ENCODE data around the gene SAP30L.

Gene SAP30L

DNA sequence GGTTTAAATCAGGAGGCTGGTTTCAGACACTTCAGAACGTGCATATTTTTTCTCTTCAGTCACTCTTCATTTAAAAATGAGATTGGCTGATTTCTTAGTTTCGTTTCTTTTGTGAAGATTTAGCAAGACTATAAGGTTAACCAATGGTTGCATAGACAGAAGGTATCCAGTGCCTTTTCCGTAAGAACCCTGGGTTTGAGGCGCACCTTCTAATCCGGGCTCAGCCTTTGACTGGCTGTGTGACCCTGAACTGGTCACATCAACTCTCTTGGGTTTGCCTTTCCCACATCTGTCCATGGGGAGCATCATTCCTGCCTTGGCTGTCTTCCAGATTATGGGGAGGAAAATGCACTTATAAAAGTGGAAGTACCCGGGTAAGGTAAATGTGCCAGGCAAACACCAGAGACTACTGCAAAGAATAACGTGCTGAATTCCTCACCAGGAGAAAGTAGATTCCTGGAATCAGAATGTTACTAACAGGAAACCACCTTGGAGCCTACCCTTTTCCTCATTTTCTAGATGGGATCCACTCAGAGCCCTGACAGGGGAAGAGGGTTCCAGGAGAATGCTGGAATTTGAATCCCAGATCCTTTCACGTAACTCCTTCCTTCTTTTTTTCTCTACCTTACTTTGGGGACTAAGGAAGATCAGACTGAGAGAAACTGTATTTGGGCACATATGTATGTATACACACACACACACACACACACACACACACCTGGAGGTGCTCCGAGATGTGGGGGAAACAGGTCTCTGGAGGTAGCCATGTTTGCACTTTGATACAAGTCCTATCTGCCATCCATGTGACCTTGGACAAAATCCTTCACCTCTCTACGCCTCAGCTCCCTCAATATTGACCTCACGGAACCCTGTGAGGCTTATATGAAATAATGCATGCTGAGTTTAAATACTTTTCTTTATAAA is 25.4 kb downstream of the SAP30L start:
- no peak for TF ChIP-seq Cebpa-rat (IDR thresholded peaks at IDR 0.05)
- peaks cover 45% of the 10 kb centered on the region for H4K20me1 ChIP-seq
- H3K36me3 ChIP-seq, result no peaks in the 10 kb centered on the region
- peaks cover 19% of the 10 kb centered on the region for H3K9me3 ChIP-seq
- H3K4me1 ChIP-seq, result peaks cover 4% of the 10 kb centered on the region; the same call in 1 of the 2 replicates
- H3K4me3 ChIP-seq, result no peak overlapping the region
- no peak overlapping the region for H3K4me2 ChIP-seq
- H3K9ac ChIP-seq, result no peak overlapping the region
- H3K27ac ChIP-seq, result no peak overlapping the region
- H3K27me3 ChIP-seq, result peaks cover 64% of the 10 kb centered on the region

DNA sequence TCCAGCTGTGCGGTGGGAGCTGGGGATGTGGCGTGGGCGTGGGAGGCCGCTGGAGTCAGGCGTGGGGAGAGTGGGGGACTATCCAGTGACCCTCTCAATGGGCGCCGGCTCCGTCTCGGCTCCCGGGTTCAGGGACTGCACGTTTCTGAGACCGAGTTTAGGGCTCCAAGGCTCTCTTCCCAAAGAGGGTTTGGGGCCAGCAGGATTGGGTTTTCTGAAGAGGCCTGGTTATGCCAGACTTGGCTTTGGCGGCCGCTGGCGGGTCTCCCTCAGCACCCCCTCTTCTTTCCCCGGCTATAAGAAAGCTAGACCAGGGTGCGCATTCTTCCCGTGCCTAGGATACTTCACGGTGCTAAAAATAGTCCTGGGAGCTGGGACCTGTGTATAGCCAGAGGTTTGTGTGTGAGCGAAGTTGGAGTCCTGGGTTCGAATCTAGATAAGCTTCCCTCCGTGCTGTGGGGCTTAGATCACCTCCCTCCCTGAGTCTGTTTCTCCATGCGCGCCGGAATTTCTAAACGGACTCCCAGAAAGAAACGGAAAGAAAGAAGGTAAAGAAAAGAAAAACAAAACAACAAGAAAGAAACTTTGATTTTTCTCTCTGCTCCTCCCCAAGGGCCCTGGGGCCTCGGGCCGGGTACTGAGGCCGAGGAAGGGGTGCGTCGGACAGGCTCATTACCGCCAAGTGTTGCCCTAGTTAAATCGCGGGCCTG is 27.2 kb downstream of the SAP30L start:
- Histone ChIP-seq H3K4me1 (peaks cover 2% of the 10 kb centered on the region; the same call in 1 of the 2 replicates), H3K27me3 (peaks cover 82% of the 10 kb centered on the region), H3K9ac (no peak overlapping the region), H3K27ac (no peak overlapping the region), H3K4me3 (no peak overlapping the region), H3K9me3 (peaks cover 37% of the 10 kb centered on the region), H3K4me2 (no peak overlapping the region), H3K36me3 (no peaks in the 10 kb centered on the region), H4K20me1 (peaks cover 59% of the 10 kb centered on the region)
- no peak for TF ChIP-seq Cebpa-rat (IDR thresholded peaks at IDR 0.05)

DNA sequence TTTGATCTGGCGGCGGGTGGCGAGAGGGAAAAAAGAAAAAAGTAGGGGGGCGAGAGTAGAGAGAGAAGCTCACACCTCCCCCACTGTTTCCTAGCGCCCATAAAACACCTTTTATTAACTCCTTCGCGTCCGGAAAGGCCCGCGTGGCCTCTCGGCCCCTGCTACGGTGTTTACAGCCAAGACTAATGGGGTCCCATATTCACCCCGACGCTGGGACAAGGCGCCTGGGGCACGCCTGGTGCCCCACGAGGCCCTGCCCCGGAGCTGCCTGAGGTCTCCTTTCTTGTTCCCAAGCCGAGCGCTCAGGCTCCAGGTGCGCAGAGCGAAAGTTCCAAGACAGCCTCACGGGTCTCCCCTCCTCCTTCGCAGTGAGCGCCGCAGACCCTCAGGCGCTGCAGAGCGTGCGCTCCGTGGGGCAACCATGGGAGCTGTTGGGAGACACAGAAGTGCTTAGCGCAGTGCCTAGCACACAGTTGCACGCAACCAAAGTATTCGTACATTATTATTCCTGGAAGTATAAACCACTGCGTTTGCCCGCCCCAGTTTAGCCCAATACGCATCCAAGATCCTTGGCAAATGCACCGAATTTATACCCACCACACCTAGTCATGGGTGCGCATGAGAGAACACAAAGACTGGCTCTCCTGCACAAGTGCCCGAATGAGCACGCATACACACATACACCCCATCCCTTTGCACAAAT is 27.9 kb downstream of the SAP30L start:
- peaks cover 90% of the 10 kb centered on the region for H3K27me3 ChIP-seq
- no peak overlapping the region for H3K4me2 ChIP-seq
- no peaks in the 10 kb centered on the region for H3K4me1 ChIP-seq
- no peaks in the 10 kb centered on the region for H3K36me3 ChIP-seq
- H4K20me1 ChIP-seq, result peaks cover 60% of the 10 kb centered on the region
- no peak for TF ChIP-seq Cebpa-rat (IDR thresholded peaks at IDR 0.05)
- H3K9ac ChIP-seq, result no peak overlapping the region
- H3K27ac ChIP-seq, result no peak overlapping the region
- H3K4me3 ChIP-seq, result no peak overlapping the region
- H3K9me3 ChIP-seq, result peaks cover 44% of the 10 kb centered on the region

- Histone ChIP-seq H3K4me2 (no peak overlapping the region), H3K27me3 (peaks cover 99% of the 10 kb centered on the region), H3K4me1 (no peaks in the 10 kb centered on the region), H3K36me3 (no peaks in the 10 kb centered on the region), H3K9ac (no peak overlapping the region), H3K27ac (no peak overlapping the region), H4K20me1 (peaks cover 70% of the 10 kb centered on the region), H3K9me3 (peaks cover 51% of the 10 kb centered on the region), H3K4me3 (no peak overlapping the region)
- TF ChIP-seq Cebpa-rat (IDR thresholded peaks at IDR 0.05), result no peak
These were observed 28.9 kb downstream of the SAP30L start for GRCh38 chr5:154474396-154475334.

- peaks cover 55% of the 10 kb centered on the region for H3K9me3 ChIP-seq
- H3K27ac ChIP-seq, result no peak overlapping the region
- peaks cover 81% of the 10 kb centered on the region for H4K20me1 ChIP-seq
- H3K9ac ChIP-seq, result no peak overlapping the region
- no peaks in the 10 kb centered on the region for H3K36me3 ChIP-seq
- no peak for TF ChIP-seq Cebpa-rat (IDR thresholded peaks at IDR 0.05)
- H3K4me3 ChIP-seq, result 0 out of 2 replicates have a peak overlapping the region, but pooled peaks have one; percentile 14
- peaks cover 100% of the 10 kb centered on the region for H3K27me3 ChIP-seq
- H3K4me2 ChIP-seq, result no peak overlapping the region
- no peaks in the 10 kb centered on the region for H3K4me1 ChIP-seq
These were observed 30.0 kb downstream of the SAP30L start for GRCh38 chr5:154475591-154476353.

GRCh38 chr5:154476354-154477205 is 30.8 kb downstream of the SAP30L start:
- H4K20me1 ChIP-seq, result peaks cover 89% of the 10 kb centered on the region
- peaks cover 58% of the 10 kb centered on the region for H3K9me3 ChIP-seq
- no peaks in the 10 kb centered on the region for H3K36me3 ChIP-seq
- no peak overlapping the region for H3K27ac ChIP-seq
- 0 out of 2 replicates have a peak overlapping the region, but pooled peaks have one; percentile 14 for H3K4me3 ChIP-seq
- no peak for TF ChIP-seq Cebpa-rat (IDR thresholded peaks at IDR 0.05)
- H3K4me1 ChIP-seq, result no peaks in the 10 kb centered on the region
- peaks cover 100% of the 10 kb centered on the region for H3K27me3 ChIP-seq
- no peak overlapping the region for H3K9ac ChIP-seq
- H3K4me2 ChIP-seq, result no peak overlapping the region

DNA sequence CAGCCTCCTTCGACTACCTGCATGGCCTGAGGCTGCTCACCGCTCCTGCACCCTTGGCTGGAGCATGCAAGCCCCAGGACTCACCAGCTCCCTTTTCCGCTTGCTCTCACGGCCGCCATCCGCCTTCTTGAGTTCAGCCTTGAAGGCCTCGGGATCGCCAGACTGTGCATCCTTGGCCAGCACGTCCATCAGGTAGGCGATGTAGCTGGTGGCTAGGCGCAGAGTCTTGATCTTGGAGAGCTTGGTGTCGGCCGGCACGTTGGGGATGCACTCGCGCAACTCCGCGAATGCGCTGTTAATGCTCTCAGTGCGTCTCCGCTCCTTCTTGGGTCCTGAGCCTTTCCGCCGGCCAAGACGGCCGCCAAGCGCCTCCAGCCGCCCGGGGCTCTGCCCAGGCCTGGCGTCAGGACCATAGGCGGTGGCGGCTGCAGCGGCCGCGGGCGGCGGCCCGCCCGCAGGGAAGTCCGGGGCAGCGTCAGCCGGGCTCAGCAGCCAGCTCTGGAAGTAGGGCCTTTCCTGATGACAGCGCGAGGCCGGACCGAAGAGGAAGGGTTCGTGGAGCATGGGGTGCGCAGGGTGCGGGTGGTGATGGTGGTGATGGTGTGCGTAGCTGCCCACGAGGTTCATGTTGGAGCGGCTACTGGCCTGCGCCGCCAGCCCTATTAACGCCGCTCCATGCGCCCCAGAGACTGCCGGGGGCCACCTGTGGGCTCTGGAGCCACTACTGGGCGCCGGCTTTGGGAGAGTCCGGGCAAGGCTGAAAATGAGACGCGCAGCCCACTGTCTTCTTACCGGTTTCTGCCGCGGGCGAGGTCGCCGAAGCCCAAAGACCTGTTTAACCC is 31.8 kb downstream of the SAP30L start:
- no peak for TF ChIP-seq Cebpa-rat (IDR thresholded peaks at IDR 0.05)
- Histone ChIP-seq H3K27me3 (peaks cover 100% of the 10 kb centered on the region), H3K9ac (no peak overlapping the region), H3K4me3 (no peak overlapping the region), H3K4me1 (no peaks in the 10 kb centered on the region), H4K20me1 (peaks cover 87% of the 10 kb centered on the region), H3K36me3 (no peaks in the 10 kb centered on the region), H3K9me3 (peaks cover 61% of the 10 kb centered on the region), H3K4me2 (no peak overlapping the region), H3K27ac (no peak overlapping the region)
